Heart left ventricle (tissue), 13 donors: Measurements from ENCODE around the gene ADD2.

Experiments
- CTCF ChIP-seq, 12 donors: fragments of 200-600 bp; sonication (generic) in 4 of 12; IDR thresholded peaks; one replicate each; pipeline versions ENCODE4 v1.5.0 to v1.8.0; 2018 to 2022; ENCODE audit warnings: antibody characterized with exemption in 12 of 12, mild to moderate bottlenecking in 5 of 12
- POLR2A ChIP-seq, 2 donors: fragments of 450-650 bp; IDR thresholded peaks; one replicate each; pipeline ENCODE4 v1.6.1; 2017; ENCODE audit warnings: antibody characterized with exemption in 2 of 2, mild to moderate bottlenecking in 2 of 2, moderate library complexity in 2 of 2
- donor health status: ischemic (EF 13 %, LVEDD 7.1; RV severe dilation, severe dysfunction).
- donor health status: DM: no; HTN: yes; CAD: no.
- donor health status: DM: no; HTN: no; CAD: no.
- donor health status: ischemic (EF 25% LVEDD 6.9; RV normal size, moderate dysfunction).
- donor health status: ischemic (EF 25% LVEDD 5.7; RV mildly dilated, moderate dysfunction).
- donor health status: ischemic (EF 35%, LVEDD 5.7; RV mildly dilated, moderate dysfunction).
- donor health status: nonischemic (EF 11% LVEDD 7.7; RV severe dilation, severe dysfunction).
- donor health status: DM: yes; HTN: yes; CAD: no.
- donor health status: PGD.
- donor health status: ischemic (EF 29% LVEDD 5.4; RV normal size, mild dysfunction).
- donor health status: nonischemic (EF 23%, LVEDD 6.1; RV moderate dilation, normal function).

- no peak for TF ChIP-seq CTCF (IDR thresholded peaks at IDR 0.05)
- TF ChIP-seq POLR2A (IDR thresholded peaks at IDR 0.05), result no peak
These were observed 134.5 kb downstream of the ADD2 start for GRCh38 chr2:70633508-70633907.
